K562 (cell line): Measurements from ENCODE around the gene GPR32. TPM values are rescaled to one million over a fixed set of nuclear protein-coding genes. Genes with fewer than 3 reads are reported as not detected.

Experiments used
- ATAC-seq: fragments of 200-7000 bp; cut with Tn5 transposase; 3 replicates; pipeline ENCODE4 v1.9.1; 2020; ENCODE audit warnings: moderate library complexity
- BruUV-seq: library from RNA; stranded (reverse); fragments of 400-500 nt; replicated peaks from 2 replicates; lab custom pipeline; 2021; lab: Mats Ljungman, UMichigan
- CTCF ChIA-PET: fragments of 300-600 bp; formaldehyde crosslinking; extraction: SDS; loops from one replicate; lab custom pipeline; 2021; ENCODE audit warnings: low intra/inter-chr PET ratio; lab: Yijun Ruan, JAX
- POLR2A ChIA-PET: fragments of 300-600, 350-650 bp; sonication (Branson Sonifier 250); formaldehyde crosslinking; extraction: SDS; loops from one replicate; lab custom pipeline; 2021; ENCODE audit warnings: antibody characterized with exemption, inconsistent platforms; lab: Yijun Ruan, JAX
- DNase-seq, 4 experiments: peaks; one replicate each; pipeline versions ENCODE4 v3.0.0 to v3.0.0-alpha.2; 2011 to 2018; ENCODE audit warnings: low spot score in 3 of 4, mixed read lengths in 3 of 4; ENCODE audit errors: extremely low read depth in 1 of 4
- FAIRE-seq: peaks from 2 replicates; lab custom pipeline; 2011; peaks lifted over from hg19 to GRCh38; lab: Jason Lieb, UNC
- H2AFZ ChIP-seq: 2 replicates; pipeline ENCODE4 v1.6.0; 2011; ENCODE audit warnings: low read depth, low read length, control low read depth, inconsistent platforms
- H3K27ac ChIP-seq: fragments of 200-600 bp; 3 replicates; pipeline ENCODE4 v1.8.0; 2011; ENCODE audit warnings: low read depth, mild to moderate bottlenecking, control low read depth, inconsistent platforms, low read length, moderate library complexity, mixed read lengths; ENCODE audit errors: extremely low read depth
- H3K27me3 ChIP-seq, 2 experiments: fragments of 300-600 bp in 1 of 2; 2 replicates in 1 of 2; 3 replicates in 1 of 2; pipeline versions ENCODE4 v1.6.0 to v1.8.0; 2011; ENCODE audit warnings: inconsistent platforms in 2 of 2, low read length in 2 of 2, mild to moderate bottlenecking in 1 of 2, mixed read lengths in 1 of 2, moderate library complexity in 1 of 2; ENCODE audit not compliant: control insufficient read depth in 2 of 2, insufficient read depth in 2 of 2
- H3K36me3 ChIP-seq: fragments of 300-600 bp; 3 replicates; pipeline ENCODE4 v1.8.0; 2011; ENCODE audit warnings: mild to moderate bottlenecking, low read length, inconsistent platforms; ENCODE audit not compliant: control insufficient read depth, insufficient read depth
- H3K4me1 ChIP-seq, 2 experiments: fragments of 200-600 bp in 1 of 2; replicated peaks in 1 of 2; 2 replicates in 1 of 2; 3 replicates in 1 of 2; pipeline versions ENCODE4 v1.5.1 to v1.8.0; 2011; ENCODE audit warnings: inconsistent platforms in 2 of 2, low read length in 2 of 2, mild to moderate bottlenecking in 1 of 2, mixed read lengths in 1 of 2, moderate library complexity in 1 of 2; ENCODE audit not compliant: control insufficient read depth in 2 of 2, insufficient read depth in 2 of 2
- H3K4me2 ChIP-seq: 2 replicates; pipeline ENCODE4 v1.6.1; 2011; ENCODE audit warnings: low read length, control low read depth, inconsistent platforms, mixed read lengths; ENCODE audit not compliant: insufficient read depth
- H3K4me3 ChIP-seq: fragments of 200-600 bp; sonication (generic), shearing (Covaris generic); 2 replicates; pipeline ENCODE4 v1.5.1; 2016; ENCODE audit warnings: control low read depth, inconsistent platforms
- H3K79me2 ChIP-seq: fragments of 200-600 bp; 3 replicates; pipeline ENCODE4 v1.8.0; 2011; ENCODE audit warnings: low read length, inconsistent platforms; ENCODE audit not compliant: control insufficient read depth, insufficient read depth
- H3K9ac ChIP-seq, 2 experiments: 2 replicates each; pipeline versions ENCODE4 v1.6.0 to v1.6.1; 2011; ENCODE audit warnings: low read depth in 2 of 2, low read length in 2 of 2, control low read depth in 1 of 2, inconsistent platforms in 1 of 2, mild to moderate bottlenecking in 1 of 2, mixed read lengths in 1 of 2; ENCODE audit not compliant: insufficient read depth in 1 of 2
- H3K9me1 ChIP-seq: one replicate; pipeline ENCODE4 v1.6.0; 2011; ENCODE audit warnings: inconsistent platforms, mild to moderate bottlenecking, low read length, moderate library complexity; ENCODE audit not compliant: control insufficient read depth, insufficient read depth
- H3K9me3 ChIP-seq: replicated peaks from 2 replicates; pipeline ENCODE4 v1.5.1; 2011; ENCODE audit warnings: low read depth, low read length, inconsistent platforms; ENCODE audit not compliant: control insufficient read depth, insufficient read depth
- H4K20me1 ChIP-seq: replicated peaks from 2 replicates; pipeline ENCODE4 v1.6.1; 2011; ENCODE audit warnings: low read length, inconsistent platforms, mixed read lengths; ENCODE audit not compliant: control insufficient read depth, insufficient read depth
- HNRNPLL ChIP-seq: fragments of 200-400 bp; formaldehyde crosslinking; IDR thresholded peaks from 2 replicates; pipeline ENCODE4 v1.6.1; 2017; ENCODE audit warnings: low read length, low read depth, mild to moderate bottlenecking; ENCODE audit not compliant: poor library complexity, severe bottlenecking
- KDM1A ChIP-seq, 2 experiments: fragments of 450-650 bp; IDR thresholded peaks; 2 replicates each; pipeline ENCODE4 v1.6.1; 2016; ENCODE audit warnings: mild to moderate bottlenecking in 2 of 2
- MECOM ChIP-seq: fragments of 250-450 bp; sonication (Bioruptor Pico); IDR thresholded peaks from 2 replicates; pipeline ENCODE4 v1.8.0; 2022; ENCODE audit warnings: inconsistent platforms
- NCOA2 ChIP-seq, 2 experiments: fragments of 450-650 bp; IDR thresholded peaks; 2 replicates each; pipeline ENCODE4 v1.6.1; 2018; ENCODE audit warnings: mild to moderate bottlenecking in 2 of 2, moderate library complexity in 1 of 2; ENCODE audit not compliant: partially characterized antibody in 2 of 2
- NR2C2 ChIP-seq, 2 experiments: fragments of 200-800 bp in 1 of 2; sonication (Bioruptor generic) in 1 of 2; sonication (generic) in 1 of 2; formaldehyde crosslinking in 1 of 2; IDR thresholded peaks; 2 replicates each; pipeline versions ENCODE4 v1.6.1 to v1.8.0; 2016 to 2022; ENCODE audit warnings: mild to moderate bottlenecking in 1 of 2, missing compliant biosample characterization in 1 of 2, missing genetic modification characterization in 1 of 2, missing genetic modification reagents in 1 of 2
- POU5F1 ChIP-seq: fragments of 150-350 bp; IDR thresholded peaks from 2 replicates; pipeline ENCODE4 v1.6.1; 2014; ENCODE audit warnings: borderline replicate concordance, low read length, low read depth, mild to moderate bottlenecking; ENCODE audit not compliant: partially characterized antibody
- RBM34 ChIP-seq: fragments of 200-400 bp; formaldehyde crosslinking; IDR thresholded peaks from 2 replicates; pipeline ENCODE4 v1.6.1; 2018; ENCODE audit warnings: low read length, borderline replicate concordance; ENCODE audit not compliant: insufficient read depth
- SRSF7 ChIP-seq: fragments of 200-400 bp; formaldehyde crosslinking; optimal IDR thresholded peaks from 2 replicates; pipeline ENCODE3; 2017; ENCODE audit warnings: mild to moderate bottlenecking, low read depth, low read length
- TBL1XR1 ChIP-seq, 2 experiments: IDR thresholded peaks; 2 replicates each; pipeline ENCODE4 v1.6.1; 2012; ENCODE audit warnings: improper control_type of control experiment in 2 of 2, low read length in 2 of 2, mild to moderate bottlenecking in 1 of 2
- ZFP36 ChIP-seq: fragments of 150-350 bp; IDR thresholded peaks from 2 replicates; pipeline ENCODE4 v1.6.1; 2018; ENCODE audit warnings: low read length, low read depth; ENCODE audit not compliant: partially characterized antibody
- ZNF75A ChIP-seq: fragments of 450-650 bp; formaldehyde crosslinking; IDR thresholded peaks from 2 replicates; pipeline ENCODE4 v1.4.0; 2020; ENCODE audit warnings: mild to moderate bottlenecking
- WGBS: fragments of 100-300 bp; shearing (Covaris generic); methylation state at CpG from one replicate; pipeline ENCODE4 v1.1.6; 2016; ENCODE audit warnings: low coverage, mixed read lengths; ENCODE audit not compliant: insufficient coverage; ENCODE audit errors: missing lambda C conversion rate; 5-methylcytosine and 5-hydroxymethylcytosine counted together
- in situ Hi-C: fragments of 300-500 bp; cut with MboI; formaldehyde crosslinking; loops from 4 replicates; pipeline ENCODE4 v1.15.0; 2018; ENCODE audit warnings: inconsistent platforms, mixed read lengths
- intact Hi-C: fragments of 100-400 bp; cut with micrococcal nuclease; formaldehyde crosslinking; loops from 2 replicates; pipeline ENCODE4 v1.14.2; 2022
- polyA plus RNA-seq, 8 experiments: library from polyadenylated mRNA; depleted of rRNA in 4 of 8; stranded (reverse) in 5 of 8; unstranded in 3 of 8; fragments of >200 nt; fragmentation: Nextera tagmentation in 2 of 8; fragmentation: Illumina TruSeq in 1 of 8; extraction: Ambion mirVana in 2 of 8; extraction: Trizol in 1 of 8; gene quantifications; 2 replicates each; pipeline versions ENCODE4 v1.2.1 to v1.2.3, GENCODE V29; 2011 to 2014; ENCODE audit warnings: inconsistent platforms in 1 of 8, missing spikeins in 1 of 8
- total RNA-seq, 7 experiments: library from RNA; depleted of rRNA in 6 of 7; stranded (reverse); fragments of >200 nt in 6 of 7; fragmentation: Illumina TruSeq in 2 of 7; extraction: Trizol in 2 of 7; gene quantifications; 2 replicates each; pipeline versions ENCODE4 v1.2.1 to v1.2.3, GENCODE V29; 2011 to 2021; ENCODE audit warnings: low replicate concordance in 1 of 7
- TF ChIP-seq, protein P1 (sequence below): fragments of 450-650 bp; IDR thresholded peaks from 2 replicates; pipeline ENCODE4 v1.6.1; 2014; ENCODE audit warnings: low read depth, mild to moderate bottlenecking, moderate library complexity, borderline replicate concordance
- TF ChIP-seq, protein P2 (sequence below), 2 experiments: IDR thresholded peaks in 1 of 2; conservative IDR thresholded peaks in 1 of 2; 2 replicates each; pipeline ENCODE4 v1.6.1; 2016; ENCODE audit warnings: low read depth in 2 of 2, mild to moderate bottlenecking in 1 of 2, missing compliant biosample characterization in 1 of 2, missing genetic modification characterization in 1 of 2, moderate library complexity in 1 of 2

GPR32 gene
- total and polyA plus RNA-seq, 9 of the 15 experiments (the other 6 are each of a cell fraction or from before 2014, with no cell fraction given): not detected

DNA sequence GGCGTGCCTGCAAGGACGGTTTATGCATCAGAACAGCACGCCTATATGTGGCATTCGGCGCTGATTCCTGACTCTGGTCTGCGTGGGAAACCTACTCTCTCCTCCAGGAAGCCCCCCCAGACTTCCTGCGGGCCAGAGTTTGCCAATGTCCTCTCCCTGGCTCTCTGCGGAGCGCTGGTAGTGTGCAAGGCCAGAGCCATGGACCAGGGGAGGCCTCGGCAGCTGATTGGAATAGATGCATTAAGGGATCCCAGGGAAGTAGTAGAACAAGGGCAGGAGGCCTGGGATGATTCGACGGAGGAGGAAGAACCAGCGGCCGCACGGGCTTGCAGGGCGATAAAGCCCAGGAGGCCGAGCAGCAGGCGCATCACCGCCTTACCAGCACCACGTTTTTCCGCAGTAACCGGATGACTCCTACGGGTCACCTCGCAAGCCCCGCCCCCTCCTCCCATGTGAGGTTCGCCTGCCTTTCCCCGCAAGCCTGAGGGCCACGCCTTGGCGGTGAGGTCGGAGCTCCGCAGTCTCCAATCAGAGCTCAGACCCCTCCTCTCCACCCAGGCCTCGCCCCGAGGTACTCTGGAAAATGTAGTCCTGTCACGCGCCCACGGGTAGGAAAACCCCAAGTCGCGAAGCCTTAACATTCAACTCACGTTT lies 42.1 kb upstream of the GPR32 start (continued):
- TF ChIP-seq NR2C2 (CRISPR knock-in tag; IDR thresholded peaks at IDR 0.05): 0 out of 2 replicates have a peak, but pooled peaks have one; percentile 22
- TF ChIP-seq NR2C2 (tag; IDR thresholded peaks at IDR 0.05): peak; percentile 93
- no peak for TF ChIP-seq NCOA2 (IDR thresholded peaks at IDR 0.05; ENCODE audit: partially characterized antibody in 2 of 2)
- TF ChIP-seq RBM34: no peak
- TF ChIP-seq ZFP36: peak; percentile 95
- peak; percentile 70 for TF ChIP-seq HNRNPLL
- no peak for TF ChIP-seq POU5F1
- TF ChIP-seq, protein P1, sequence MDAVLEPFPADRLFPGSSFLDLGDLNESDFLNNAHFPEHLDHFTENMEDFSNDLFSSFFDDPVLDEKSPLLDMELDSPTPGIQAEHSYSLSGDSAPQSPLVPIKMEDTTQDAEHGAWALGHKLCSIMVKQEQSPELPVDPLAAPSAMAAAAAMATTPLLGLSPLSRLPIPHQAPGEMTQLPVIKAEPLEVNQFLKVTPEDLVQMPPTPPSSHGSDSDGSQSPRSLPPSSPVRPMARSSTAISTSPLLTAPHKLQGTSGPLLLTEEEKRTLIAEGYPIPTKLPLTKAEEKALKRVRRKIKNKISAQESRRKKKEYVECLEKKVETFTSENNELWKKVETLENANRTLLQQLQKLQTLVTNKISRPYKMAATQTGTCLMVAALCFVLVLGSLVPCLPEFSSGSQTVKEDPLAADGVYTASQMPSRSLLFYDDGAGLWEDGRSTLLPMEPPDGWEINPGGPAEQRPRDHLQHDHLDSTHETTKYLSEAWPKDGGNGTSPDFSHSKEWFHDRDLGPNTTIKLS: peak; percentile 65; the same call in 1 of the 2 replicates

DNA sequence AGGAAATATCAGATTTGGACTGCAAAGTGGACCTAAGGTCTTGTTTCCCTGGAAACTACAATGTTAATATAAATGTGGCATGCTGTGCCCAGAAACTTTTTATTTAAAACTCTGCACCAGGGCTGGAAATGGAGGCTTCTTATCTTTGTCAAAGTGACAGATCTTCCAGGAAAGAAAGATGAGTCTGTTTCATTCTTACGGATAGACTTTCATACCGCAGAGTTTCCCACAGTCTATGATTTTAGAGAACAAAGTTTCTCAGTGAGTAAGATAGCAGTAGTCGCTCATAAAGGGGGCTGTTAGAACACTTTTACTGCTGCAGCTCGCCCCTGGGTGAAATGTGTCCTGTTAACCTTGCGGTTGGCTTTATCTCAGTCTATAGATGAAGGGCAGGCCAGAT lies 40.4 kb upstream of the GPR32 start:
- H3K79me2 ChIP-seq: peaks cover 26% of the 10 kb centered on the region
- H3K9me1 ChIP-seq: no peaks in the 10 kb centered on the region
- H3K36me3 ChIP-seq: peaks cover 4% of the 10 kb centered on the region; the same call in 1 of the 3 replicates
- no peaks in the 10 kb centered on the region for H3K27me3 ChIP-seq
- no peak overlapping the region for H3K4me2 ChIP-seq
- no TSS peak for BruUV-seq
- FAIRE-seq: no peak
- H3K9me3 ChIP-seq: no peaks in the 10 kb centered on the region
- no peak overlapping the region for H2AFZ ChIP-seq
- ATAC-seq: no peak
- DNase-seq: peak in 1 of 4 experiments; percentile 4
- ChIA-PET POLR2A (interaction anchor here (0.6 to 1.1 kb wide), 3 partner anchors 9 to 11 kb away, joined by 3 to 5 read pairs (median 3); no protein-coding TSS in a partner anchor), CTCF (no interaction called here)
- 8% methylated on average over 5 of the region's 5 CpGs for WGBS
- peaks cover 24 to 32% of the 10 kb centered on the region in 2 experiments; a peak in 4 of 5 replicates for H3K4me1 ChIP-seq
- no peak overlapping the region for H3K4me3 ChIP-seq
- in situ Hi-C loops: no loop called here
- intact Hi-C loops: no loop called here
- no peak overlapping the region for H3K9ac ChIP-seq
- no peak overlapping the region for H3K27ac ChIP-seq
- H4K20me1 ChIP-seq: no peaks in the 10 kb centered on the region
- TF ChIP-seq SRSF7 (no peak), MECOM (0 out of 2 replicates have a peak, but pooled peaks have one; percentile 14), ZNF75A (peak; percentile 91), TBL1XR1 (IDR thresholded peaks at IDR 0.05; ENCODE audit: low read length in 2 of 2) (0 out of 4 replicates have a peak, but pooled peaks of 1 of the 2 experiments have one; percentile 11), KDM1A (IDR thresholded peaks at IDR 0.05) (peak in 1 of 2 experiments; percentile 51; a peak in 2 of 4 replicates)
- TF ChIP-seq, protein P2, sequence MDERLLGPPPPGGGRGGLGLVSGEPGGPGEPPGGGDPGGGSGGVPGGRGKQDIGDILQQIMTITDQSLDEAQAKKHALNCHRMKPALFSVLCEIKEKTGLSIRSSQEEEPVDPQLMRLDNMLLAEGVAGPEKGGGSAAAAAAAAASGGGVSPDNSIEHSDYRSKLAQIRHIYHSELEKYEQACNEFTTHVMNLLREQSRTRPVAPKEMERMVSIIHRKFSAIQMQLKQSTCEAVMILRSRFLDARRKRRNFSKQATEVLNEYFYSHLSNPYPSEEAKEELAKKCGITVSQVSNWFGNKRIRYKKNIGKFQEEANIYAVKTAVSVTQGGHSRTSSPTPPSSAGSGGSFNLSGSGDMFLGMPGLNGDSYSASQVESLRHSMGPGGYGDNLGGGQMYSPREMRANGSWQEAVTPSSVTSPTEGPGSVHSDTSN (CRISPR knock-in tag; IDR thresholded peaks at IDR 0.05; ENCODE audit: low read depth): no peak
- TF ChIP-seq, protein P2 (tag; conservative IDR thresholded peaks at IDR 0.05; ENCODE audit: low read depth): 0 out of 2 replicates have a peak, but pooled peaks have one; percentile 12
